Calu3 (cell line): ENCODE results near the gene NCK2. TPM values are rescaled to one million over a fixed set of nuclear protein-coding genes. Genes with fewer than 3 reads are reported as not detected.
A peak's percentile ranks its signal among the peaks of the same experiment; 100 is the strongest.

Source experiments
- BruUV-seq: library from RNA; stranded (reverse); fragments of 400-500 nt; replicated peaks from 2 replicates; lab custom pipeline; 2021; lab: Mats Ljungman, UMichigan
- CTCF ChIA-PET: fragments of 300-600 bp; sonication (Branson Sonifier 250); formaldehyde crosslinking; loops from one replicate; lab custom pipeline; 2022; ENCODE audit warnings: antibody characterized with exemption; lab: Charles Lee
- DNase-seq: peaks from one replicate; pipeline ENCODE4 v3.0.0; 2022
- H3K27ac Mint-ChIP-seq: one replicate; pipeline ENCODE4 v1.8.0; 2022; ENCODE audit warnings: mixed read lengths; ENCODE audit not compliant: unreplicated experiment
- H3K27me3 Mint-ChIP-seq: one replicate; pipeline ENCODE4 v1.8.0; 2022; ENCODE audit warnings: mixed read lengths; ENCODE audit not compliant: unreplicated experiment
- H3K36me3 Mint-ChIP-seq: one replicate; pipeline ENCODE4 v1.8.0; 2022; ENCODE audit warnings: mild to moderate bottlenecking, moderate library complexity, mixed read lengths; ENCODE audit not compliant: insufficient read depth, unreplicated experiment
- H3K4me1 Mint-ChIP-seq: one replicate; pipeline ENCODE4 v1.8.0; 2022; ENCODE audit warnings: mild to moderate bottlenecking, low read depth, mixed read lengths; ENCODE audit not compliant: unreplicated experiment
- H3K4me3 Mint-ChIP-seq: one replicate; pipeline ENCODE4 v1.8.0; 2022; ENCODE audit warnings: mild to moderate bottlenecking, low read depth, moderate library complexity, mixed read lengths; ENCODE audit not compliant: unreplicated experiment
- H3K9me3 Mint-ChIP-seq: one replicate; pipeline ENCODE4 v1.8.0; 2022; ENCODE audit warnings: low read depth, mixed read lengths; ENCODE audit not compliant: unreplicated experiment
- CTCF ChIP-seq: fragments of 200-600 bp; IDR thresholded peaks from one replicate; pipeline ENCODE4 v1.8.0; 2022; ENCODE audit warnings: antibody characterized with exemption; ENCODE audit not compliant: unreplicated experiment
- intact Hi-C: fragments of 100-400 bp; cut with micrococcal nuclease; formaldehyde crosslinking; loops from one replicate; pipeline ENCODE4 v1.10.0; 2022; ENCODE audit not compliant: unreplicated experiment
- total RNA-seq: library from RNA; stranded (reverse); gene quantifications from 2 replicates; pipeline ENCODE4 v1.2.3, GENCODE V29; 2022

NCK2 gene
- total RNA-seq, 1 experiment from 2014 or later, result 88.6 TPM

- Mint-ChIP-seq H3K27me3 (no peaks in the 10 kb centered on the region), H3K9me3 (peaks cover 3% of the 10 kb centered on the region), H3K27ac (no peak overlapping the region), H3K36me3 (peaks cover 8% of the 10 kb centered on the region), H3K4me3 (no peak overlapping the region), H3K4me1 (peaks cover 42% of the 10 kb centered on the region)
- intact Hi-C loops, result loop anchor here (10.0 kb wide), 1 partner anchor 170 kb away; the partner anchor contains the start of gene NCK2
- no TSS peak for BruUV-seq
- CTCF ChIA-PET, result no interaction called here
- no peak for DNase-seq
- TF ChIP-seq CTCF, result no peak
These were observed 170.4 kb downstream of the NCK2 start for GRCh38 chr2:105915005-105915558.

GRCh38 chr2:105917226-105917625, 172.5 kb downstream of the NCK2 start:
- intact Hi-C loops, result loop anchor here (10.0 kb wide), 1 partner anchor 172 kb away; the partner anchor contains the start of gene NCK2
- no peak overlapping the region for H3K4me3 Mint-ChIP-seq
- BruUV-seq, result no TSS peak
- no peak for TF ChIP-seq CTCF
- H3K9me3 Mint-ChIP-seq, result no peaks in the 10 kb centered on the region
- H3K27me3 Mint-ChIP-seq, result no peaks in the 10 kb centered on the region
- DNase-seq, result no peak
- CTCF ChIA-PET, result no interaction called here
- H3K4me1 Mint-ChIP-seq, result peaks cover 42% of the 10 kb centered on the region
- H3K36me3 Mint-ChIP-seq, result peaks cover 8% of the 10 kb centered on the region
- peak overlapping the region; percentile 45 for H3K27ac Mint-ChIP-seq

GRCh38 chr2:105917688-105918087, 173.0 kb downstream of the NCK2 start:
- H3K27me3 Mint-ChIP-seq, result no peaks in the 10 kb centered on the region
- intact Hi-C loops, result loop anchor here (10.0 kb wide), 1 partner anchor 173 kb away; the partner anchor contains the start of gene NCK2
- no TSS peak for BruUV-seq
- H3K4me3 Mint-ChIP-seq, result no peak overlapping the region
- no peak for TF ChIP-seq CTCF
- DNase-seq, result no peak
- peak overlapping the region; percentile 45 for H3K27ac Mint-ChIP-seq
- CTCF ChIA-PET, result no interaction called here
- H3K36me3 Mint-ChIP-seq, result peaks cover 8% of the 10 kb centered on the region
- H3K4me1 Mint-ChIP-seq, result peaks cover 44% of the 10 kb centered on the region
- no peaks in the 10 kb centered on the region for H3K9me3 Mint-ChIP-seq

GRCh38 chr2:105919191-105919811, 174.6 kb downstream of the NCK2 start:
- CTCF ChIA-PET, result interaction anchor here (0.8 to 1.3 kb wide), 9 partner anchors 8 to 342 kb away, joined by 3 to 9 read pairs (median 4); no protein-coding TSS in a partner anchor
- Mint-ChIP-seq H3K4me3 (peak overlapping the region; percentile 2), H3K27ac (peak overlapping the region; percentile 45), H3K36me3 (peaks cover 8% of the 10 kb centered on the region), H3K4me1 (peaks cover 55% of the 10 kb centered on the region), H3K9me3 (no peaks in the 10 kb centered on the region), H3K27me3 (no peaks in the 10 kb centered on the region)
- no TSS peak for BruUV-seq
- no peak for TF ChIP-seq CTCF
- intact Hi-C loops, result loop anchor here (10.0 kb wide), 1 partner anchor 174 kb away; the partner anchor contains the start of gene NCK2
- peak; percentile 89 for DNase-seq
